ENCODE measurements around the gene GALNT10.

The GALNT10 gene

GRCh38 chr5:154203798-154204578, 13.5 kb downstream of the GALNT10 start:
- no peak for DNase-seq

GRCh38 chr5:154205441-154206117, 15.0 kb downstream of the GALNT10 start:
- peak; percentile 80 for DNase-seq

- DNase-seq = no peak
These were observed 15.8 kb downstream of the GALNT10 start for GRCh38 chr5:154206311-154206710.

- DNase-seq = no peak
These were observed 16.7 kb downstream of the GALNT10 start for GRCh38 chr5:154207204-154207603.

- DNase-seq = peak; percentile 81
These were observed 19.1 kb downstream of the GALNT10 start for GRCh38 chr5:154209591-154210081.

- DNase-seq = no peak
These were observed 19.6 kb downstream of the GALNT10 start for GRCh38 chr5:154210163-154210562.

- DNase-seq = no peak
These were observed 21.3 kb downstream of the GALNT10 start for GRCh38 chr5:154211641-154212390.

GRCh38 chr5:154213592-154213991, 23.1 kb downstream of the GALNT10 start:
- no peak for DNase-seq

GRCh38 chr5:154214371-154215106, 24.0 kb downstream of the GALNT10 start:
- peak; percentile 83 for DNase-seq

GRCh38 chr5:154215571-154216325, 25.2 kb downstream of the GALNT10 start:
- DNase-seq = no peak

- DNase-seq = no peak
These were observed 26.9 kb downstream of the GALNT10 start for GRCh38 chr5:154217462-154217861.

- no peak for DNase-seq
These were observed 28.3 kb downstream of the GALNT10 start for GRCh38 chr5:154218786-154219185.

- peak; percentile 82 for DNase-seq
These were observed 30.1 kb downstream of the GALNT10 start for GRCh38 chr5:154220625-154221024.

GRCh38 chr5:154221371-154221896, 30.9 kb downstream of the GALNT10 start:
- peak; percentile 82 for DNase-seq

- DNase-seq = no peak
These were observed 31.9 kb downstream of the GALNT10 start for GRCh38 chr5:154222414-154222813.

GRCh38 chr5:154223320-154223719, 32.8 kb downstream of the GALNT10 start:
- no peak for DNase-seq

- no peak for DNase-seq
These were observed 36.6 kb downstream of the GALNT10 start for GRCh38 chr5:154227090-154227489.

GRCh38 chr5:154228696-154229095, 38.2 kb downstream of the GALNT10 start:
- DNase-seq = no peak

GRCh38 chr5:154230526-154230925, 40.0 kb downstream of the GALNT10 start:
- no peak for DNase-seq

GRCh38 chr5:154234551-154234950, 44.0 kb downstream of the GALNT10 start:
- DNase-seq = no peak

GRCh38 chr5:154236011-154236410, 45.5 kb downstream of the GALNT10 start:
- no peak for DNase-seq
